ENCODE results near the gene HOXA11.

- no peak for TF ChIP-seq FOXP2 (optimal IDR thresholded peaks at IDR 0.05; ENCODE audit: borderline replicate concordance, extremely low read depth, extremely low read length, insufficient read depth)
- TF ChIP-seq POLR2AphosphoS5 (IDR thresholded peaks at IDR 0.05; ENCODE audit: low read depth, low read length): no peak
- TF ChIP-seq, protein P1, sequence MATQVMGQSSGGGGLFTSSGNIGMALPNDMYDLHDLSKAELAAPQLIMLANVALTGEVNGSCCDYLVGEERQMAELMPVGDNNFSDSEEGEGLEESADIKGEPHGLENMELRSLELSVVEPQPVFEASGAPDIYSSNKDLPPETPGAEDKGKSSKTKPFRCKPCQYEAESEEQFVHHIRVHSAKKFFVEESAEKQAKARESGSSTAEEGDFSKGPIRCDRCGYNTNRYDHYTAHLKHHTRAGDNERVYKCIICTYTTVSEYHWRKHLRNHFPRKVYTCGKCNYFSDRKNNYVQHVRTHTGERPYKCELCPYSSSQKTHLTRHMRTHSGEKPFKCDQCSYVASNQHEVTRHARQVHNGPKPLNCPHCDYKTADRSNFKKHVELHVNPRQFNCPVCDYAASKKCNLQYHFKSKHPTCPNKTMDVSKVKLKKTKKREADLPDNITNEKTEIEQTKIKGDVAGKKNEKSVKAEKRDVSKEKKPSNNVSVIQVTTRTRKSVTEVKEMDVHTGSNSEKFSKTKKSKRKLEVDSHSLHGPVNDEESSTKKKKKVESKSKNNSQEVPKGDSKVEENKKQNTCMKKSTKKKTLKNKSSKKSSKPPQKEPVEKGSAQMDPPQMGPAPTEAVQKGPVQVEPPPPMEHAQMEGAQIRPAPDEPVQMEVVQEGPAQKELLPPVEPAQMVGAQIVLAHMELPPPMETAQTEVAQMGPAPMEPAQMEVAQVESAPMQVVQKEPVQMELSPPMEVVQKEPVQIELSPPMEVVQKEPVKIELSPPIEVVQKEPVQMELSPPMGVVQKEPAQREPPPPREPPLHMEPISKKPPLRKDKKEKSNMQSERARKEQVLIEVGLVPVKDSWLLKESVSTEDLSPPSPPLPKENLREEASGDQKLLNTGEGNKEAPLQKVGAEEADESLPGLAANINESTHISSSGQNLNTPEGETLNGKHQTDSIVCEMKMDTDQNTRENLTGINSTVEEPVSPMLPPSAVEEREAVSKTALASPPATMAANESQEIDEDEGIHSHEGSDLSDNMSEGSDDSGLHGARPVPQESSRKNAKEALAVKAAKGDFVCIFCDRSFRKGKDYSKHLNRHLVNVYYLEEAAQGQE (IDR thresholded peaks at IDR 0.05; ENCODE audit: insufficient read depth in 1 of 2, low read depth in 2 of 2, low read length in 2 of 2): no peak
Observed at GRCh38 chr7:27143950-27144780, 40.9 kb downstream of the HOXA11 start.

Data from PFSK-1 (cell line).